ENCODE data around the gene TRIM25.

The TRIM25 gene

DNA sequence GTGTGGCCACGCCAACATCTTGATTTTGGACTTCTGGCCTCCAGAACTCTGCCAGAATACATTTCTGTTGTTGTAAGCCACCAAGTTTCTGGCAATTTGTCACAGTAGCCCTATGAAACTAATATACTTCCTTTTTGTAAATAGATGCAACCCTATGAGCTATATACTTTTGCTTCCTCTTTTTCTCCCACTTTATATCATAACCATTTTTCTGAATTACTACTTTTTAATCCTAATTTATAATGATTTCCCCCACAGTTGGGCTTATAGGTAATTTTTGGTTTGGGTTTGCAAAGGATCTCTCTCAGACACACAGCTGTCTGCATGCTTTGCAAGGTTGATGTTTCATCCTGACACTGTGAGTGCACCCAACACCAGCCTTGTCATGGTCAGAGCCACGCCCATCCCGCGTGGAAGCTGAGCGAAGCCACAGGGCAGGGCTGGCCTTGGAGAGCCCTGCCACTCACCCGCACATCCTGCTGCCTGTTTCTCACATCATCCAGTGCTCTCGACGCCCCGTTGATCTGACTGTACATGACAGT, 5.8 kb downstream of the TRIM25 start:
- H3K4me3 ChIP-seq (ENCODE audit: low read depth in 1 of 2, low read length in 2 of 2) = no peak overlapping the region
- no peak overlapping the region for H3K27ac ChIP-seq (ENCODE audit: low read length)
- H3K36me3 ChIP-seq (ENCODE audit: control insufficient read depth in 1 of 2, insufficient read depth in 2 of 2, low read length in 2 of 2) = peaks cover 41 to 45% of the 10 kb centered on the region in 2 donors
- no peaks in the 10 kb centered on the region for H3K27me3 ChIP-seq (ENCODE audit: low read depth, low read length)
- H3K9me3 ChIP-seq (ENCODE audit: control insufficient read depth in 1 of 2, low read length in 2 of 2) = no peaks in the 10 kb centered on the region
- peaks cover 13 to 14% of the 10 kb centered on the region in 2 donors for H3K4me1 ChIP-seq (ENCODE audit: control insufficient read depth in 1 of 2, insufficient read depth in 2 of 2, low read length in 2 of 2)

DNA sequence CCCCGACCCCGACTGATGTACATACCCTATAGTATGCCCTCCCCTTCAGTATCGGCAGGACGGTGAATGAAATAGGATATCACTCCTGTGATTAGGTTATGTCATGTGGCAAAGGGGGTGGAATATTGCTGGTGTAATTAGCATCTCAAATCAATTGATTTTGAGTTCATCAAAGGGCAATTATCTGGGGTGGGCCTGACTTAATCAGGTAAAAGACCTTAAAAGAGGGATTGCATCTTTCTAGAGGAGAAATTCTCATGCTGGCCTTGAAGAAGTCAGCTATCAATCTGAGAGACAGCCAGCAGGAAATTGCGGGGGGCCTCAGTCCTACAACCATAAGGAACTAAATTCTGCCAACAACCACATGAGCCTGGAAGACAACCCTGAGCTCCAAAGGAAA, 10.3 kb downstream of the TRIM25 start:
- no peaks in the 10 kb centered on the region for H3K9me3 ChIP-seq (ENCODE audit: control insufficient read depth in 1 of 2, low read length in 2 of 2)
- H3K27ac ChIP-seq (ENCODE audit: low read length) = no peak overlapping the region
- no peak overlapping the region for H3K4me3 ChIP-seq (ENCODE audit: low read depth in 1 of 2, low read length in 2 of 2)
- no peaks in the 10 kb centered on the region for H3K4me1 ChIP-seq (ENCODE audit: control insufficient read depth in 1 of 2, insufficient read depth in 2 of 2, low read length in 2 of 2)
- H3K36me3 ChIP-seq (ENCODE audit: control insufficient read depth in 1 of 2, insufficient read depth in 2 of 2, low read length in 2 of 2) = peaks cover 70 to 88% of the 10 kb centered on the region in 2 donors
- H3K27me3 ChIP-seq (ENCODE audit: low read depth, low read length) = no peaks in the 10 kb centered on the region

DNA sequence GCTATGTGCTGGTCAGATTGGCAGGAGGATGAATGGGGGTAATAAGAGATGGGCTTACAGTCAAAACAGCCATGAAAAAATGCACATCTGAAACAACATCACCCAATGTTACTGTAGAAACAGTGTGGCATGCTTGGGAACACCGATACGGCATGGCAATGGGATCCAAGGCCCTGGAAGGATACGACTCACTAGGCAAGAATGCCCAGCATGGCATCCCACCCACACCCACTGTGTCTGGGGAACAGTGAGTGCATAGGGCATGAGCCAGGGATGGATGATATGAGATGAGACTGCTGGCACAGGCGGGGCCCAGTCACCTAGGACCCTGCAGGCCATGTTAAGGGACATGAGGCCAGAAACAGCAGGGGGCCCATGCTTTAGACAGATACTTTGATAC, 11.5 kb downstream of the TRIM25 start:
- Histone ChIP-seq H3K4me1 (ENCODE audit: control insufficient read depth in 1 of 2, insufficient read depth in 2 of 2, low read length in 2 of 2) (no peaks in the 10 kb centered on the region), H3K36me3 (ENCODE audit: control insufficient read depth in 1 of 2, insufficient read depth in 2 of 2, low read length in 2 of 2) (peaks cover 73 to 89% of the 10 kb centered on the region in 2 donors), H3K9me3 (ENCODE audit: control insufficient read depth in 1 of 2, low read length in 2 of 2) (no peaks in the 10 kb centered on the region)

DNA sequence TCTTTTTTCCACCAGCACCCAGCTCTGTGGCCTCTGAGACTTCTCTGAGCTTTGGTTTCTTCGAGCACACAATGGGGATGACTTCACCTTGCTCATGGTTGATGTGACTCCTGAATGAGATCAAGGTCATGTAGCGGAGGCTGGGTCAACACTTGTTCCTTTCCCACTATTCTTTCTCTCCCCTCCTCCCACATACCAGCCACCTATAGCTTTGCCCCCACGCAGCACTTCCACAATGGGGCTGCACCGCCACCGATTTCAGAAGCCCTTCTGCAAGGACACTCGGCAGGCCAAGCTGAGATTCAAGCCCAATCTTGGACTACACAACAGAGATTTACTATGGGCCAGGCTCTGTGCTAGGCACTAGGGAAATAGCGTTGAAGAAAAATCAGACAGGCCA, 14.4 kb downstream of the TRIM25 start:
- Histone ChIP-seq H3K36me3 (ENCODE audit: control insufficient read depth in 1 of 2, insufficient read depth in 2 of 2, low read length in 2 of 2) (peaks cover 67 to 92% of the 10 kb centered on the region in 2 donors), H3K4me3 (ENCODE audit: low read depth in 1 of 2, low read length in 2 of 2) (no peak overlapping the region), H3K4me1 (ENCODE audit: control insufficient read depth in 1 of 2, insufficient read depth in 2 of 2, low read length in 2 of 2) (no peaks in the 10 kb centered on the region), H3K27ac (ENCODE audit: low read length) (no peak overlapping the region), H3K27me3 (ENCODE audit: low read depth, low read length) (no peaks in the 10 kb centered on the region), H3K9me3 (ENCODE audit: control insufficient read depth in 1 of 2, low read length in 2 of 2) (no peaks in the 10 kb centered on the region)

More for the DNA sequence above, 11.5 kb downstream of the TRIM25 start:
- H3K4me3 ChIP-seq (ENCODE audit: low read depth in 1 of 2, low read length in 2 of 2) = no peak overlapping the region
- H3K27me3 ChIP-seq (ENCODE audit: low read depth, low read length) = no peaks in the 10 kb centered on the region
- H3K27ac ChIP-seq (ENCODE audit: low read length) = no peak overlapping the region

DNA sequence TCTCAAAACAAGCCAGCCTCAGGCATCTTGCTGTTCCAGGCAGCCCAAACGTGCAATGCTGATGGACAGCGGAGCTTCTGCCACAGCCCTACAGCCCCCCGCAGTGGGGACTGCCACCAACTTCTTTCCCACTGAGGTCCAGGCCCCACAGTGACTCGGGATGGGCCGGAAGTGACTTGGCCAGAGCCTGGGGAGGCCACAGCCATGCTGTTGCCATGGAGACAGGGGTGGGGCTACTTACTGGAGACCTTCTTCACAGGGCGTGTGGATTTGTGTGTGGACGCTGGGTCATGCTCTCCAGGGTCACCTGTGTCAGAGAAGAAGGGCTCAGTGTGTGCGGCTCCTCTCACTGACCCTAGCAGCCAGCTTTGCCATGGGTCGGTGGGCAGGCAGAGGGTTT, 15.0 kb downstream of the TRIM25 start:
- H3K36me3 ChIP-seq (ENCODE audit: control insufficient read depth in 1 of 2, insufficient read depth in 2 of 2, low read length in 2 of 2) = peaks cover 65 to 89% of the 10 kb centered on the region in 2 donors
- no peaks in the 10 kb centered on the region for H3K27me3 ChIP-seq (ENCODE audit: low read depth, low read length)
- H3K4me3 ChIP-seq (ENCODE audit: low read depth in 1 of 2, low read length in 2 of 2) = no peak overlapping the region
- no peaks in the 10 kb centered on the region for H3K9me3 ChIP-seq (ENCODE audit: control insufficient read depth in 1 of 2, low read length in 2 of 2)
- H3K4me1 ChIP-seq (ENCODE audit: control insufficient read depth in 1 of 2, insufficient read depth in 2 of 2, low read length in 2 of 2) = no peaks in the 10 kb centered on the region
- H3K27ac ChIP-seq (ENCODE audit: low read length) = no peak overlapping the region

DNA sequence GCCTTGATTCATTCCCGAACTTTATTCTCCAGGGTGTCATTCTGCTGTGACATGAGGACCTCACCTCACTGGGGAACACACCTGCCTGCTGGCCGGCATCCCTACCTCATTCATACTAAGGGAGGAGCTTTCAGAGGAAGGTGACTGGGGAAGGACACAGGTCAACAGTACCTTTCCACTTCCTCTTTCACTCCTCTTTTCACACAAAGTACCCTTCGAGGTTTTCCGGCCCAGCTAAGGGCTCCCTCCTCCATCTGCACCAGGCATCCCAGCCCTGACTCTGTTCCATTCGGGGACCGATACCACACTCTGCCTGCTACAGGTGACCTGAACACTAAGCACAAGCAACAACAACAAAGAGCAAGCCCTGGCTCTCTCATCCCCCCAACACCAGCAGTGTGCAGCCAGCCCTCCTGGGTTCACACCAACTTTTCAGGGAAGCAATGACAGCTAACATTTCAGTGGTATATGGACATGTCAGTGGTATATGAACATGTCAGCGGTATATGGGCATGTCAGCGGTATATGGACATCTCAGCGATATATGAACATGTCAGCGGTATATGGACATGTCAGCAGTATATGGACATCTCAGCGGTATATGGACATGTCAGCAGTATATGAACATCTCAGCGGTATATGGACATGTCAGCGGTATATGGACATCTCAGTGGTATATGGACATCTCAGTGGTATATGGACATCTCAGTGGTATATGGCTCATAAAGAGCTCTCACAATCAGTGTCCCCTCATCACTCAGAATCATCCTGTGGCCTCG, 16.0 kb downstream of the TRIM25 start:
- no peak overlapping the region for H3K27ac ChIP-seq (ENCODE audit: low read length)
- no peaks in the 10 kb centered on the region for H3K9me3 ChIP-seq (ENCODE audit: control insufficient read depth in 1 of 2, low read length in 2 of 2)

DNA sequence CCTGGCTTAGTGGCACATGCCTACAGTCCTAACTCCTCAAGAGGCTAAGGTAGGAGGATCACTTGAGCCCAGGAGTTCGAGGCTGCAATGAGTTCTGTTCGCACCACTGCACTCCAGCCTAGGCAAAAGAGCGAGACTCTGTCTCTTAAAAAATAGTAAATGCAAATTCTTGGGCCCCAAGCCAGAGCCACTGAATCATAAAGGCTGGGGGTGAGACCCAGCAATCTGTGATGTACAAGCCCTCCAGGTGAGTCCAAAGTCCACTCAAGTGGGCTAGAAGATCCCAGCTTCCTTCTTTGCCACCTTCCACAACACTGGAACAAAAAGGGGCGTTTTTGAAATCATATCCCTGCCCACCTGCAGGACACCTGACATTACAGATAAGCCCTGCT, 16.9 kb downstream of the TRIM25 start:
- Histone ChIP-seq H3K4me1 (ENCODE audit: control insufficient read depth in 1 of 2, insufficient read depth in 2 of 2, low read length in 2 of 2) (no peaks in the 10 kb centered on the region), H3K9me3 (ENCODE audit: control insufficient read depth in 1 of 2, low read length in 2 of 2) (no peaks in the 10 kb centered on the region), H3K27me3 (ENCODE audit: low read depth, low read length) (no peaks in the 10 kb centered on the region), H3K4me3 (ENCODE audit: low read depth in 1 of 2, low read length in 2 of 2) (no peak overlapping the region), H3K27ac (ENCODE audit: low read length) (no peak overlapping the region), H3K36me3 (ENCODE audit: control insufficient read depth in 1 of 2, insufficient read depth in 2 of 2, low read length in 2 of 2) (peaks cover 70 to 87% of the 10 kb centered on the region in 2 donors)

More for the DNA sequence above, 16.0 kb downstream of the TRIM25 start:
- H3K27me3 ChIP-seq (ENCODE audit: low read depth, low read length) = no peaks in the 10 kb centered on the region
- H3K36me3 ChIP-seq (ENCODE audit: control insufficient read depth in 1 of 2, insufficient read depth in 2 of 2, low read length in 2 of 2) = peaks cover 69 to 89% of the 10 kb centered on the region in 2 donors
- no peaks in the 10 kb centered on the region for H3K4me1 ChIP-seq (ENCODE audit: control insufficient read depth in 1 of 2, insufficient read depth in 2 of 2, low read length in 2 of 2)
- H3K4me3 ChIP-seq (ENCODE audit: low read depth in 1 of 2, low read length in 2 of 2) = no peak overlapping the region

DNA sequence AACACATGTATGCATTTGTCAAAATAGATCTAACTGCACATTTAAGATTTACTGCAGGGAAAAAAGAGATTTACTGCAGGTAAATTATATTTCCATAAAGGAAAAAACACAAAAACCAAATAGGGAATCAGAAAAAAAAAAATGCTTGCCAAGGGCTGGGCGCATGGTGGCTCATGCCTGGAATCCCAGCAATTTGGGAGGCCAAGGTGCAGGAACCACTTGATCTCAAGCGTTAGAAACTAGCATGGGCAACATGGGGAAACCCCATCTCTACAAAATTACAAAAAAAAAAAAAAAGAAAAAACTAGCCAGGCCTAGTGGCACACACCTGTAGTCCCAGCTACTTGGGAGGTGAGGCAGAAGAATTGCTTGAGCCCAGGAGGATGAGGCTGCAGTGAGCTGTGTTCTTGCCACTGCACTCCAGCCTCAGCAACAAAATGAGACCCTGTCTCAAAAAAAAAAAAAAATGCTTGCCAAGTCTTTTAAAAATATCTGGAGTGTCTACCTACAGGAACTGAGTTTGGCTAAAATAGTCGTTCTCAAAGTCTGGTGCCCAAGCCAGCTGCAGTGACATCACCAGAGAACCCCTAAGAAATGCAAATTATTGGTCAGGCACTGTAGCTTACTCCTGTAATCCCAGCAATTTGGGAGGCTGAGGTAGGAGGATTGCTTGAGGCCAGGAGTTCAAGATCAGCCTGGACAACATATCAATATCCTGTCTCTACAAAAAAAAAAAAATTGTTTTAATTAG, 17.5 kb downstream of the TRIM25 start:
- Histone ChIP-seq H3K4me3 (ENCODE audit: low read depth in 1 of 2, low read length in 2 of 2) (no peak overlapping the region), H3K4me1 (ENCODE audit: control insufficient read depth in 1 of 2, insufficient read depth in 2 of 2, low read length in 2 of 2) (no peaks in the 10 kb centered on the region), H3K27me3 (ENCODE audit: low read depth, low read length) (no peaks in the 10 kb centered on the region), H3K27ac (ENCODE audit: low read length) (no peak overlapping the region), H3K36me3 (ENCODE audit: control insufficient read depth in 1 of 2, insufficient read depth in 2 of 2, low read length in 2 of 2) (peaks cover 70 to 87% of the 10 kb centered on the region in 2 donors), H3K9me3 (ENCODE audit: control insufficient read depth in 1 of 2, low read length in 2 of 2) (no peaks in the 10 kb centered on the region)

DNA sequence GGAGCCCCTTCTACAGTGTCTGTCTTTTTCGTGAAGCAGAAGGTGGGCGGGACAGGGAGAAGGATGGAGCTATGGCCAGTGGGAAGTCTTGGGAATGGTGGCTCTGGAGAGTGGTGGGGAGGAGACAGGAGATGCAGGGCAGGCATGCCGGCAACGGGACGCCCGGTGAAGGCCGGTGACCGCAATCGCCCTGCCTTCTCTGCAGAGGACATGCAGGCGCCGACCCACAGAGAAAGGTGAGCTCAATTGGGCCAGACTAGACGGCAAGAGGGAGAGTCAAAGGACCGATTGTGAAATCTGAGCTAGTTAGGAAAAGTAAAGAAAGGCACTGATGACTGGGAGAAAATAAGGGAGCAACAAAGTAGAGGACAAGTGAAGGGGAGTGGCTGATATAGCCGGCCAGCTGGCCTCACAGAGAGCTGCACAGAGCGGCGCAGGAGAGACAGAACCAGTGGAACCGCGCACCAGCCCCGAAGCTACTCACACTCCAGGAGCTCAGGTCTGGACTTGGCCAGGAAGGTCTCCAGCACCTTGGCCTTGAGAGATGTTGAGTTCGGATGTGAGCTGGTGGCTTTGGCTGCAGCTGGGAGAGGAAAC, 18.9 kb downstream of the TRIM25 start:
- H3K27me3 ChIP-seq (ENCODE audit: low read depth, low read length) = no peaks in the 10 kb centered on the region
- no peak overlapping the region for H3K27ac ChIP-seq (ENCODE audit: low read length)
- peaks cover 76 to 85% of the 10 kb centered on the region in 2 donors for H3K36me3 ChIP-seq (ENCODE audit: control insufficient read depth in 1 of 2, insufficient read depth in 2 of 2, low read length in 2 of 2)
- H3K9me3 ChIP-seq (ENCODE audit: control insufficient read depth in 1 of 2, low read length in 2 of 2) = no peaks in the 10 kb centered on the region
- no peaks in the 10 kb centered on the region for H3K4me1 ChIP-seq (ENCODE audit: control insufficient read depth in 1 of 2, insufficient read depth in 2 of 2, low read length in 2 of 2)
- H3K4me3 ChIP-seq (ENCODE audit: low read depth in 1 of 2, low read length in 2 of 2) = no peak overlapping the region

DNA sequence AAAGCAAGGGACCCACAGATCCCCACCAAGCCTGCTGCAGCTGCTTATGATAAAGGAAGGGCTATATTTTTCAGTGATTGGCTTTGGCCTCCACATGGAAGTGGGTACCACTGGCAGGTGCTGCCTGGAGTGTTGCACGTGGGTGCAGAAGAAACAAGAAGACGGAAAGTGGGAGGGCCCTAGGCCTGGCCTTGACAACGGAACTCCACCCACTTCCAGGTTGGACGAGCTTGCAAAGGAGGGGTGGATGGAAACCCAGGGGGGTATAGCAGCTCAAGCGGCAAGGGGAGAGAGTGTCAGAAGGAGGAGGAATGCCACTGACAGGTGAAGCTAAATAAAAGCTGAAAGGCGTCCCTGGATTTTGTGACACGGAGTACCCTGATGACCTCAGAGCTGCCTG, 20.3 kb downstream of the TRIM25 start:
- peaks cover 73 to 80% of the 10 kb centered on the region in 2 donors for H3K36me3 ChIP-seq (ENCODE audit: control insufficient read depth in 1 of 2, insufficient read depth in 2 of 2, low read length in 2 of 2)

DNA sequence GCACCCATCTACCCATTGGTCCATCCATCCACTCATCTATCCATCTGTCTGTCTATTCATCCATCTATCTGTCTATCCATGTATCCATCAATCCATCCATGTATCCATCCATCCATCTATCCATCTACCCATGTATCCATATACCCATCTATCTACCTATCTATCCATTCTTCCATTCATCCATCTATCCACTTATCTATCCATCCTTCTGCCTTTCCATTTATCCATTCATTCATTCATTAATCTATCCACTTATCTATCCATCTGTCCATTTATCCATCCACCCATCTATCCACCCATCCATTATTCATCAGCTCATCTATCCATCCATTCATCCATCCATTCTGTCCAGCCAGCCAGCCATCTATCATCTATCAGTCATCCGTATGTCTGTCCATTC, 21.5 kb downstream of the TRIM25 start:
- Histone ChIP-seq H3K27me3 (ENCODE audit: low read depth, low read length) (no peaks in the 10 kb centered on the region), H3K9me3 (ENCODE audit: control insufficient read depth in 1 of 2, low read length in 2 of 2) (peaks cover 0 to 8% of the 10 kb centered on the region in 2 donors), H3K27ac (ENCODE audit: low read length) (no peak overlapping the region), H3K4me3 (ENCODE audit: low read depth in 1 of 2, low read length in 2 of 2) (no peak overlapping the region), H3K36me3 (ENCODE audit: control insufficient read depth in 1 of 2, insufficient read depth in 2 of 2, low read length in 2 of 2) (peaks cover 72 to 78% of the 10 kb centered on the region in 2 donors), H3K4me1 (ENCODE audit: control insufficient read depth in 1 of 2, insufficient read depth in 2 of 2, low read length in 2 of 2) (no peaks in the 10 kb centered on the region)

More for the DNA sequence above, 20.3 kb downstream of the TRIM25 start:
- Histone ChIP-seq H3K9me3 (ENCODE audit: control insufficient read depth in 1 of 2, low read length in 2 of 2) (no peaks in the 10 kb centered on the region), H3K4me1 (ENCODE audit: control insufficient read depth in 1 of 2, insufficient read depth in 2 of 2, low read length in 2 of 2) (no peaks in the 10 kb centered on the region), H3K27ac (ENCODE audit: low read length) (no peak overlapping the region), H3K27me3 (ENCODE audit: low read depth, low read length) (no peaks in the 10 kb centered on the region), H3K4me3 (ENCODE audit: low read depth in 1 of 2, low read length in 2 of 2) (no peak overlapping the region)

Data from muscle layer of duodenum (tissue), 2 donors.